ENCODE data around the gene TBC1D9B.
A peak's percentile ranks its signal among the peaks of the same experiment; 100 is the strongest.

The TBC1D9B gene

GRCh38 chr5:179820483-179821297, 87.0 kb downstream of the TBC1D9B start, which contains the start of gene SQSTM1:
Gene SQSTM1 (plus strand): TSS chr5:179820905. CDS start chr5:179820937, 32 bp downstream.
- DNase-seq (ENCODE audit: insufficient read length, low spot score): peak; percentile 90
- no peak for TF ChIP-seq CTCF (IDR thresholded peaks at IDR 0.05; ENCODE audit: insufficient read depth, missing control alignments)
- FAIRE-seq: no peak

DNA sequence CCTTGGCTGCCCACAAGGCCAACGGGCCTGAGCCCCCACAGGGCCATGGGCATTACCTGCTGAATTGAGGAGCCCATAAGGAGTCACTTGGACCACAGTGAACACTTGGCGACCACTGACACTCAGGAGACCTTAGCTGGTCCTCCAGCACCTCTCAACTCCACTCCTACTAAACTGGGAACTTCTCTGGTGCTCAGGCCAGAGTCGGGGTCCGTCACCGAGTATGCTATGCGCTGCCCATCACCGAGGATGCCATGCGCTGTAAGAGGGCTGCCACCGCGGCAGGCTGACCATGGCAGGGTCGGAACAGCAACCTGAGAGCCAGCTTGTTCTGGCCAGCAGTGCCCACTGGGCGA, 87.6 kb downstream of the TBC1D9B start:
- no peak for FAIRE-seq
- no peak for DNase-seq (ENCODE audit: insufficient read length, low spot score)
- TF ChIP-seq CTCF (IDR thresholded peaks at IDR 0.05; ENCODE audit: insufficient read depth, missing control alignments): no peak

DNA sequence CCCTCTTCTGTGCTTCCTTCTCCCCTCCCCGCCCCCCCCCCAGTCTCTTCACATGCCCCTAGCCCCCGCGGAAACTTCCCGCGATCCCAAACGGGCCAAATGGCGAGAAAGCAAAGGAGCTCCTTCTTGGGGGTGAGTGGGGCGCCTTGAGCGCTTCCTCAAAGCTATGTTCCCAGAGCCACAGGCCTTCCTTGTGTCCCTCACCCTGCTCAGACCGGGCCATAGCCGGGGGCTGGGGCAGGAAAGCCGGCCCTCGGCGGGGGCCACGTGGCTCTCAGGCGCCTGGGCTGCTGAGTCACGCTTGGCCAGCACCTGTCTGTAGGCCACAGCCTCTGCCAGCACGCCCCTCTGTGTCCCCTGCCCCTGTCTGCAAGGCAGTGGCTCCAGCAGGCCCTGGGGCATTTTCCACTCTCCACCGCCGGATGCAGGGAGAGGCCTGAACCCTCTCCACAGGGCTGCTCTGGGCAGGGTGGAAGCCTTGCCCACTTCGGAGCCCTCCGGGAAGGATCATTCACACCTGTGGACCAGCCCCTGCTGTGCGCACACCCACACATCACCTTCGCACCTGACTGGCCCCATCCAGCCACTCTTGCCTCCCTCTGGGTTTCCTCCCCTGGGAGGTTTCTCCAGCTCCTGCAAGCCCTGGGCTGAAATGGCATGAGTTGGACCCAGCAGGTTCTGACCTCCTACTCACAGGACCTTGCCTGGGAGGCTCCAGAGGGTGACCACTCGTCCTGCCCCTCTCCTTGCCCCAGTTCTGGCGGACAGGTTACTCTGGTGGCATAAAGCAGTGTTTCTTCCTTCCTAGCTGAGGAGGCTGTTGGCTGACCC, 88.2 kb downstream of the TBC1D9B start:
- FAIRE-seq (no peak), DNase-seq (ENCODE audit: insufficient read length, low spot score) (no peak)
- TF ChIP-seq CTCF (IDR thresholded peaks at IDR 0.05; ENCODE audit: insufficient read depth, missing control alignments): no peak

GRCh38 chr5:179818746-179819295, 88.9 kb downstream of the TBC1D9B start:
- no peak for TF ChIP-seq CTCF (IDR thresholded peaks at IDR 0.05; ENCODE audit: insufficient read depth, missing control alignments)
- DNase-seq (ENCODE audit: insufficient read length, low spot score) (no peak), FAIRE-seq (no peak)

GRCh38 chr5:179817890-179818745, 89.6 kb downstream of the TBC1D9B start:
- FAIRE-seq (no peak), DNase-seq (ENCODE audit: insufficient read length, low spot score) (no peak)
- no peak for TF ChIP-seq CTCF (IDR thresholded peaks at IDR 0.05; ENCODE audit: insufficient read depth, missing control alignments)

GRCh38 chr5:179817470-179817840, 90.2 kb downstream of the TBC1D9B start:
- no peak for FAIRE-seq
- no peak for TF ChIP-seq CTCF (IDR thresholded peaks at IDR 0.05; ENCODE audit: insufficient read depth, missing control alignments)

More at GRCh38 chr5:179817470-179817840, 90.2 kb downstream of the TBC1D9B start:
- no peak for DNase-seq (ENCODE audit: insufficient read length, low spot score)
